Measurements from ENCODE around the gene MGMT. TPM values are rescaled to one million over a fixed set of nuclear protein-coding genes. Genes with fewer than 3 reads are reported as not detected.

MGMT gene
- total RNA-seq, 4 donors from 2014 or later, result 25.6 to 32.2 (median 29.5) TPM

DNA sequence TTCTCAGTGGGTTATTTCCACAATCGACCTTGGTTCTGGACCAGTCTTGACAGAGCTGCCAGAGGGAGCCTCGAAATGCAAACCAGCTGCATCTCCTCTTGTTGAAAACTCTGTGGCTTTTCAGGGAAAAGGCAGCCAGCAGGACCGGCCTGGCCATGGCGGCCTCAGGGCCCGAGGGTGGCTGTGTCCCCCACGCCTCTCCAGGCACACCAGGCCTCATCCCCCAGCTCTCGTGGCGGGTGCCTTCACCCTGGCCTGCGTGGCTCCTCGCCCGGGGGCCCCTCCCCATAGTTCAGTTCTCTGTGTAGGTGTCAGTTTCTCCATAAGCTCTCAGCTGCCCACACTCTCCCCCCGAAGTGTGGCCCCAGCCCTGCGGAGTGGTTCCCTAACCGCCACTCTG is 63.5 kb downstream of the MGMT start:
- Histone ChIP-seq H3K4me1 (peaks cover 15% of the 10 kb centered on the region), H3K27ac (no peak overlapping the region), H3K4me3 (no peak overlapping the region), H3K36me3 (no peaks in the 10 kb centered on the region), H3K27me3 (no peaks in the 10 kb centered on the region), H3K9me3 (no peaks in the 10 kb centered on the region)
- DNase-seq (ENCODE audit: low spot score in 2 of 2), result no peak
- 78% methylated on average over 14 of the region's 14 CpGs for WGBS
- TF ChIP-seq, protein P1, sequence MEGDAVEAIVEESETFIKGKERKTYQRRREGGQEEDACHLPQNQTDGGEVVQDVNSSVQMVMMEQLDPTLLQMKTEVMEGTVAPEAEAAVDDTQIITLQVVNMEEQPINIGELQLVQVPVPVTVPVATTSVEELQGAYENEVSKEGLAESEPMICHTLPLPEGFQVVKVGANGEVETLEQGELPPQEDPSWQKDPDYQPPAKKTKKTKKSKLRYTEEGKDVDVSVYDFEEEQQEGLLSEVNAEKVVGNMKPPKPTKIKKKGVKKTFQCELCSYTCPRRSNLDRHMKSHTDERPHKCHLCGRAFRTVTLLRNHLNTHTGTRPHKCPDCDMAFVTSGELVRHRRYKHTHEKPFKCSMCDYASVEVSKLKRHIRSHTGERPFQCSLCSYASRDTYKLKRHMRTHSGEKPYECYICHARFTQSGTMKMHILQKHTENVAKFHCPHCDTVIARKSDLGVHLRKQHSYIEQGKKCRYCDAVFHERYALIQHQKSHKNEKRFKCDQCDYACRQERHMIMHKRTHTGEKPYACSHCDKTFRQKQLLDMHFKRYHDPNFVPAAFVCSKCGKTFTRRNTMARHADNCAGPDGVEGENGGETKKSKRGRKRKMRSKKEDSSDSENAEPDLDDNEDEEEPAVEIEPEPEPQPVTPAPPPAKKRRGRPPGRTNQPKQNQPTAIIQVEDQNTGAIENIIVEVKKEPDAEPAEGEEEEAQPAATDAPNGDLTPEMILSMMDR (IDR thresholded peaks at IDR 0.05), result no peak
- no peak for TF ChIP-seq POLR2AphosphoS5 (IDR thresholded peaks at IDR 0.05)
- TF ChIP-seq POLR2A (IDR thresholded peaks at IDR 0.05), result no peak
- TF ChIP-seq EP300 (IDR thresholded peaks at IDR 0.05), result no peak

DNA sequence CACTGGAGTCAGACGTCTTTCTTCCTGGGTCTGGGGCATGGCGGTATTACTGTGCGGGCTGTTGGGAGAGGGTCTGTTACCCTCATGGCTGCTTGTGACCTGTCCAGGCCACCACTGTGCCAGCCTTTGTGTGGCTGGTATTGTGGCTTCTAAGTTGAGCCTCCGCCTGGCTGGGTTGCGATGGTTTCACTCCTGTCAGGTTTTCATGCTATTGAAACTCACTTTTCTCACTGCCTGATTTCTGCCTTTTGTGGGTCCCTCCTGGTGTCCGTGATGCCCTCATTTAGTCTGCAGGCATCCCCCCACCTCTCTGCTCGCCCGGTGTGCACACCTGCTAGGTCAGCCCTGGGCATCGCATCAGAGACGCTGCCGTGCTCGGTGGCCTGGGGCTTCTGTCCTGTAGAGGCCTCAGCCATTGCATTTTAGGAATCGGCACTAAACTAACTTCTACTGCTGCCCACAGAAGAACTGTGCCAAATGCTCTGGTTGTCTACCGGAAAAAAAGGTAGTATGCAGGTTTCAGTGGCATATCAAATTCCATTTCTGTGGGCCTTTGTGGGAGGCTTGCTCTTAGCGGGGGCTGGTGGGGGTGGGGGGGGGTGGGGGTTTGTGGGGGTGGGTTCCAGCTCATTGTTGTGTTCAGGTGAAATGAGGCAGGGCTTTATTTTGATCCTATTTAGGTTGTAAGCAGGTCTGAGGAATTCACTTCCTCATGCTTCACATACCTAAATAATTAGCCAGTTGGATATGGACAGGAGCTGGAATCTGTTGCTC is 64.3 kb downstream of the MGMT start:
- Histone ChIP-seq H3K9me3 (no peaks in the 10 kb centered on the region), H3K27ac (no peak overlapping the region), H3K4me1 (peaks cover 10% of the 10 kb centered on the region), H3K4me3 (no peak overlapping the region), H3K36me3 (peaks cover 3% of the 10 kb centered on the region), H3K27me3 (no peaks in the 10 kb centered on the region)
- WGBS, result 79% methylated on average over 9 of the region's 15 CpGs
- TF ChIP-seq POLR2A (IDR thresholded peaks at IDR 0.05) (no peak), POLR2AphosphoS5 (IDR thresholded peaks at IDR 0.05) (no peak), EP300 (IDR thresholded peaks at IDR 0.05) (no peak)
- TF ChIP-seq, protein P1 (IDR thresholded peaks at IDR 0.05), result no peak
- no peak for DNase-seq (ENCODE audit: low spot score in 2 of 2)

DNA sequence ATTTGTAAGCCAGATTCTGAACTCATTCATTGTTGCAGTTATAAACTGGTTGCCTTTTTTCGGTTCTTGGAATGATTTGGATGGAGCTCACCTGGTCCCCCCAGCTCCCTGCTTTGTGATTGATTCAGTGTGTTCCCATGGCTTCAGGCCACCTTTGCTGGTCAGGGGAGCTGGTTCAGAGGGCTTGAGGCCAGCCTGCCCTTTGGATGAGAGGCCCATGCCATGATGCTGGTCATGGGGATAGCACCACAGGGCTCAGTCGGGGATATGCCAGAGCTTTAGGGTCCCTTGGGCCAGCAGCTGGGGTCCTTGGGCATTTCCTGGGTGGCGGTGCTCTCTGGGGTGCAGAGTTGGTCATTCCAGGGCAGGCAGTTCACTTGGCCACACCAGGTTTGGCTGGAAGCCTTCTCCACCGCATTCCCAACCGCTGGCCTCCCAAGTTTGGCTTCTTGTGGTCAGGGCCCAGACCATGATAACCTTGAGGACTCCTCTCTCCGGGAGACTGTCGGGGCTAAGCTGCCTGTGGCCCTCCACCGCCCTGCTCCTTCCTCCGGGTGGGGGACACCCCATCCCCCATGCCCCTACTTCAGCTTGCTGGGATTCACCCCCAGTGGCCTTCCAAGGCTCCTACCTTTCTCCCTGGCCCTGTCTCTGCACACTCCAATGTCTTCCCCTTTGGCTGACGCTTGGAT is 65.1 kb downstream of the MGMT start:
- Histone ChIP-seq H3K27me3 (no peaks in the 10 kb centered on the region), H3K27ac (no peak overlapping the region), H3K9me3 (no peaks in the 10 kb centered on the region), H3K4me1 (peaks cover 10% of the 10 kb centered on the region), H3K4me3 (no peak overlapping the region), H3K36me3 (peaks cover 11% of the 10 kb centered on the region)
- no peak for DNase-seq (ENCODE audit: low spot score in 2 of 2)
- TF ChIP-seq EP300 (IDR thresholded peaks at IDR 0.05), result no peak
- TF ChIP-seq, protein P1 (IDR thresholded peaks at IDR 0.05), result no peak
- no peak for TF ChIP-seq POLR2A (IDR thresholded peaks at IDR 0.05)
- no peak for TF ChIP-seq POLR2AphosphoS5 (IDR thresholded peaks at IDR 0.05)
- 86% methylated on average over 8 of the region's 10 CpGs for WGBS

DNA sequence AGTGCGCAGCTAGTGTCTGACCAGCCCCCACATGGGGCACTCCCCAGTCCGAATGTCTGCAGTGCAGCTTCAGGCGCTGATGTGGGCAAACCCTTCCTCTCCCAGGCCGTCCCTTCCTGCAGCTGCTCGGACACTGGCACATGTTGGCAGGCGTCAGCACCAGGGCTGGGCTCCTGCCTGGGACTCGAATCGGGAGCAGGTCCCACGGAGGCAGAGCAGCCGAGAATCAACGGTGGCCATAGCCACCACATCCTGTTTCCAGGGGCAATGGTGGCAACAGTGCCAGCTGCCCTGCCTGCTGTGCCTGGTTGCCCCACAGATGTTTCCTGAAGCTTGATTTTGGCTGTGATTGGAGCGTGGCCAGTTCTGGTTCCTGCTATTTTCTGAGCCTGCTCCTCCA is 65.8 kb downstream of the MGMT start:
- no peak overlapping the region for H3K27ac ChIP-seq
- H3K36me3 ChIP-seq, result peaks cover 11% of the 10 kb centered on the region
- 84% methylated on average over 10 of the region's 12 CpGs for WGBS
- TF ChIP-seq POLR2AphosphoS5 (IDR thresholded peaks at IDR 0.05) (peak in 1 of 3 donors; percentile 10), POLR2A (IDR thresholded peaks at IDR 0.05) (no peak)
- no peak for DNase-seq (ENCODE audit: low spot score in 2 of 2)
- H3K4me1 ChIP-seq, result peaks cover 10% of the 10 kb centered on the region
- no peak overlapping the region for H3K4me3 ChIP-seq
- H3K9me3 ChIP-seq, result no peaks in the 10 kb centered on the region
- H3K27me3 ChIP-seq, result no peaks in the 10 kb centered on the region

DNA sequence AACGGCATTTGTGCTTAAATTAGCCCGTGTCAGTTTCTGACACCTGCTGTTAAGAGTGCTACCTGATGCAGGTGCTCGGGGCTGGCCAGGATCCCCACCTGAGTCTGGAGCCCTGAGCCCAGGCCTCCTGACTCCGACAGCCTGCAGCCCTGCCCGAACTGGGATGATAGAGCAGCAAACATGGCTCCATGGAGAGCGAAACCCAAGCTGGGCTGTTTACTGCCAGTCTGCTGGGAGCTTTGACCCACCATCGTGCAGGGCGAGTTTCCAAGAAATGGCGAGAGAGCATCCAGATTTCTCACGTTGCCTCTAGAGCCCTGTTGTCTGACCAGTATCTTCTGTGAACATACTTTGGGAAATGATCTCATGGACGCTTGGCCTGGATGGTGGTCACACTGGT is 66.2 kb downstream of the MGMT start:
- peaks cover 10% of the 10 kb centered on the region for H3K4me1 ChIP-seq
- no peak overlapping the region for H3K4me3 ChIP-seq
- TF ChIP-seq POLR2AphosphoS5 (IDR thresholded peaks at IDR 0.05), result no peak
- TF ChIP-seq EP300 (IDR thresholded peaks at IDR 0.05), result no peak
- no peak for TF ChIP-seq POLR2A (IDR thresholded peaks at IDR 0.05)
- TF ChIP-seq, protein P1 (IDR thresholded peaks at IDR 0.05), result no peak
- no peaks in the 10 kb centered on the region for H3K27me3 ChIP-seq
- DNase-seq (ENCODE audit: low spot score in 2 of 2), result no peak
- no peaks in the 10 kb centered on the region for H3K9me3 ChIP-seq
- 74% methylated on average over 4 of the region's 11 CpGs for WGBS
- no peak overlapping the region for H3K27ac ChIP-seq
- peaks cover 11% of the 10 kb centered on the region for H3K36me3 ChIP-seq
